ENCODE results near the gene PROCA1.
"Not testable (repeated sequence)": the region's sequence is repeated elsewhere in the genome, so short reads cannot be mapped to it uniquely, and the experiment has no call there.

Gene PROCA1

GRCh38 chr17:28669918-28670317 lies 41.8 kb downstream of the PROCA1 start:
- DNase-seq (ENCODE audit: low spot score) = no peak

DNA sequence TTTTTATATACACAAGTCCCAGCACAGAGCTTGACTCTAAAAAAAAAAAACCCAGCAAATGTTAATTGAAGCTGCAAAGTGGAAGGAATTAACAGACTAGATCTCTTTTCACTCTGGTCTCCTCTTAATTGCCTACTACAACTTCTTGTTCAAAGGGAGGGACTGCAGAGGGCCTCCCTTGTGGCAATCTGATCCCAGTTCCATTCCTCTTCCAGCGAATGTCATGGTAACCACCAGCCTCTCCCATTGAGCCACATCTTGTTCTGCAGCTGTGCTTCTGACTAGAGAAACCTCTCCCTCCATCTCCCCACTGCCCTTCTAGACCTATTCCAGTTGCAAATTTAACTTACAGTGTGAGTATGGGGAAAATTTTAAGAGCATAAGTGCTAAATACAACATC lies 43.8 kb downstream of the PROCA1 start:
- no peak for DNase-seq (ENCODE audit: low spot score)

GRCh38 chr17:28665994-28666393 lies 45.7 kb downstream of the PROCA1 start:
- no peak for DNase-seq (ENCODE audit: low spot score)

DNA sequence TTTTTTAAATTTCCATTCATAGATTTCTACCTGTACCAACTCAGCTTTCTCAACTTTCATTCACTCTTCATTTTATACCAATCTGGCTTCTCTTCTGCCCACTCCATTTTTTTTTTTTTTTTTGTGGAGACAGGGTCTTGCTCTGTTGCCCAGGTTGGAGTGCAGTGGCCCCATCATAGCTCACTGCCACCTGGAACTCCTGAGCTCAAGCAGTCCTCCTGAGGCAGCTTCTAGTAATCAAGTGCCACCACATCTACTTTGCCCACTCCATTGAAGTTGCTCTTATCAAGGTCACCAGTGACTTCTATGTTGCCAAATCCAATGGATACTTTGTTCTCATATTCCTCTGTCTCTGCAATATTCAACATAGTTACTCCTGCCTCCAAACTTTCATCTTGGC lies 48.0 kb downstream of the PROCA1 start:
- DNase-seq (ENCODE audit: low spot score) = no peak

DNA sequence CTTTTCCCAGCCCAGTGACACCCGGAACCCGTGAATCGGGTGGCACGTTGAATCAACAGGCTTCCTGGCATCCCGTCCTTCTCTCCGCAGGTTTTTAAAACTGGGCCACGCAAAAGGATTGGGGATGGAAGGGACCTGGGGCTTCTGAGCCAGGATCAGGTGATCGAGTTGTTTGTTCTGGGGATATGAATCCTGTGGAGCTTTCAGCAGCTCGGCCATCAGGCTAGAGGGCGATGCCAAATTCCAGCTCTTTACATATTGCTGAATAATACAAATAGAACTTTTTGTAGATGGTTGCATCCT lies 49.2 kb downstream of the PROCA1 start:
- no peak for DNase-seq (ENCODE audit: low spot score)

DNA sequence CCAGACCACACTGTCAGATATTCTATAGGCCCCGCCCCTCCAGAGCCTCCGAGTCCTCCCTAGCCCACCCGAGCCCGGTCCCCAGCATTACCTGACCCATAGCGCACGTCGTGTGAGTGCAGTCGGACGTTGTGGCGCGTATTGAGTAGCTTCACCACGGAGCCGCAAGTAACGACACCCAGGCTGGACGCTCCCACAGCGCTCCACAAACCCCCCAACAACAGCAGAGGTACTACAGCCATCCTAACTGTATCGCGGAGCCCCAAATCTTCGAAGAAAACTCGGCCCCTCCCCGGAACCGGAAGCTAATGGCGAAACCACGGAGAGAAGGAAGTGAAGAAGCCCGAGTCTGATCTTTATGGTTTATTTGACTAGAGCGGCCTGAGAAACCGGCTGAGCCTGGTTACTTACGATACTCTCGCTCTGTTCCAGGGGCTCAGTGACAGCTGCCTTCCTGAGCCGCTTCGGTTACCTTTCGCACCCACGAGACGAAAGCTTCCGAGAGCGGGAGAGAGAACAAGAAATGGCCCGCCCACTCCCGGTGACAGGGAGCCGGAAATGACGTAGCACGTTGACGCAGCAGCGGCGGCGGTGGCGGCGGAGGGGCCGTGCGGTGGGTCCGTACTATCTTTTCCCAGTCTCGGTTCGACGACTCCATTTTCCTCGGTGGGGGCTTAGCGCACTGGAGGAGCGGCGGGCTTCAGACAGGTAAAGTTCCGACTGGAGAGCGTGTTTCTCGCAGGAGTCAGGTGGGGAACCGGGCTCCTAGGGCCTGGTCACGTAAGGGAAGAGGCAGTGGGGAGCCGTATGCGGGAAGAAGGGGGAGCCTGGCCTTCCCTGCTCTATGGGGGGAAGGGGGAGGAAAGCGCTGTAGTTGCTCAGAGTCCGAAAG lies 49.8 kb downstream of the PROCA1 start, which contains the start of the genes SDF2 and SUPT6H:
SDF2 (minus strand) TSS at position 272 of the 892 bp plus-strand sequence; CDS start at position 242, 30 bp downstream.
SUPT6H (plus strand) TSS at position 571 of the 892 bp plus-strand sequence. CDS start 11,197 bp downstream, outside the sequence.
- peak; percentile 96 for DNase-seq (ENCODE audit: low spot score)

DNA sequence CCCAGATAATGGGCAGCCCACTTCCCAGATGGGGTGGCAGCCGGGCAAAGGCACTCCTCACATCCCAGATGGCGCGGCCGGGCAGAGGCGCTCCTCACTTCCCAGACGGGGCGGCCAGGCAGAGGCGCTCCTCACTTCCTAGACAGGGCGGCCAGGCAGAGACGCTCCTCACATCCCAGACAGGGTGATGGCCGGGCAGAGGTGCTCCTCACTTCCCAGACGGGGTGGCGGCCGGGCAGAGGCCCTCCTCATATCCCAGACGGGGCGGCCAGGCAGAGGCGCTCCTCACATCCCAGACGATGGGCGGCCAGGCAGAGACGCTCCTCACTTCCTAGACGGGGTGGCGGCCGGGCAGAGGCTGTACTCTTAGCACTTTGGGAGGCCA lies 52.2 kb downstream of the PROCA1 start:
- not testable (repeated sequence) for DNase-seq (ENCODE audit: low spot score)

- DNase-seq (ENCODE audit: low spot score) = not testable (repeated sequence)
Observed at GRCh38 chr17:28658766-28659496, 52.8 kb downstream of the PROCA1 start.

- DNase-seq (ENCODE audit: low spot score) = not testable (repeated sequence)
Observed at GRCh38 chr17:28658342-28658741, 53.3 kb downstream of the PROCA1 start.

- DNase-seq (ENCODE audit: low spot score) = no peak
Observed at GRCh38 chr17:28657756-28658155, 53.9 kb downstream of the PROCA1 start.

DNA sequence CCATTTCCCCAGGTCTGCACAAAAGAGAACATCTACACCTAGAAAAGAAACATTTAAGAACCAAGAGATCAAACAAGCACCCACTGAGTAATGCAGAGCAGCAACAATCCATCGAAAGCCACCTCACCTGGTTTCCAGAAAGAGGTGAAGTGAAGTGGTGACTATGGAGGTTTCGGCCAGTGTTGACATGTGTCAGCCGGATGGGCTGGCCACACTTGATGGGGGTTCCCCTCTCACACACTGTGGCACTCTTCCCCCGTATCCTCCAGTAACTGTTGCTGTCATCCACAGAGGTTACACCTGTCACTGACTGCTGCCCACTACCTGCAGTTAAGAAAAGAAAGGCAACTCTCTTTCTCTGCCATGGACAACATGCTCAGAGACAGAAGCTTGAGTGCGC lies 56.5 kb downstream of the PROCA1 start:
- DNase-seq (ENCODE audit: low spot score) = no peak

Measured in AG20443 (cell line).